K562 (cell line): ENCODE data around the gene MAD1L1. TPM values are rescaled to one million over a fixed set of nuclear protein-coding genes. Genes with fewer than 3 reads are reported as not detected.

Experiments used
- ATAC-seq: fragments of 200-7000 bp; cut with Tn5 transposase; 3 replicates; pipeline ENCODE4 v1.9.1; 2020; ENCODE audit warnings: moderate library complexity
- BruUV-seq: library from RNA; stranded (reverse); fragments of 400-500 nt; replicated peaks from 2 replicates; lab custom pipeline; 2021; lab: Mats Ljungman, UMichigan
- CTCF ChIA-PET: fragments of 300-600 bp; formaldehyde crosslinking; extraction: SDS; loops from one replicate; lab custom pipeline; 2021; ENCODE audit warnings: low intra/inter-chr PET ratio; lab: Yijun Ruan, JAX
- POLR2A ChIA-PET: fragments of 300-600, 350-650 bp; sonication (Branson Sonifier 250); formaldehyde crosslinking; extraction: SDS; loops from one replicate; lab custom pipeline; 2021; ENCODE audit warnings: antibody characterized with exemption, inconsistent platforms; lab: Yijun Ruan, JAX
- DNase-seq, 4 experiments: peaks; one replicate each; pipeline versions ENCODE4 v3.0.0 to v3.0.0-alpha.2; 2011 to 2018; ENCODE audit warnings: low spot score in 3 of 4, mixed read lengths in 3 of 4; ENCODE audit errors: extremely low read depth in 1 of 4
- FAIRE-seq: peaks from 2 replicates; lab custom pipeline; 2011; peaks lifted over from hg19 to GRCh38; lab: Jason Lieb, UNC
- H2AFZ ChIP-seq: 2 replicates; pipeline ENCODE4 v1.6.0; 2011; ENCODE audit warnings: low read depth, low read length, control low read depth, inconsistent platforms
- H3K27ac ChIP-seq: fragments of 200-600 bp; 3 replicates; pipeline ENCODE4 v1.8.0; 2011; ENCODE audit warnings: low read depth, mild to moderate bottlenecking, control low read depth, inconsistent platforms, low read length, moderate library complexity, mixed read lengths; ENCODE audit errors: extremely low read depth
- H3K27me3 ChIP-seq, 2 experiments: fragments of 300-600 bp in 1 of 2; 2 replicates in 1 of 2; 3 replicates in 1 of 2; pipeline versions ENCODE4 v1.6.0 to v1.8.0; 2011; ENCODE audit warnings: inconsistent platforms in 2 of 2, low read length in 2 of 2, mild to moderate bottlenecking in 1 of 2, mixed read lengths in 1 of 2, moderate library complexity in 1 of 2; ENCODE audit not compliant: control insufficient read depth in 2 of 2, insufficient read depth in 2 of 2
- H3K36me3 ChIP-seq: fragments of 300-600 bp; 3 replicates; pipeline ENCODE4 v1.8.0; 2011; ENCODE audit warnings: mild to moderate bottlenecking, low read length, inconsistent platforms; ENCODE audit not compliant: control insufficient read depth, insufficient read depth
- H3K4me1 ChIP-seq, 2 experiments: fragments of 200-600 bp in 1 of 2; replicated peaks in 1 of 2; 2 replicates in 1 of 2; 3 replicates in 1 of 2; pipeline versions ENCODE4 v1.5.1 to v1.8.0; 2011; ENCODE audit warnings: inconsistent platforms in 2 of 2, low read length in 2 of 2, mild to moderate bottlenecking in 1 of 2, mixed read lengths in 1 of 2, moderate library complexity in 1 of 2; ENCODE audit not compliant: control insufficient read depth in 2 of 2, insufficient read depth in 2 of 2
- H3K4me2 ChIP-seq: 2 replicates; pipeline ENCODE4 v1.6.1; 2011; ENCODE audit warnings: low read length, control low read depth, inconsistent platforms, mixed read lengths; ENCODE audit not compliant: insufficient read depth
- H3K4me3 ChIP-seq: fragments of 200-600 bp; sonication (generic), shearing (Covaris generic); 2 replicates; pipeline ENCODE4 v1.5.1; 2016; ENCODE audit warnings: control low read depth, inconsistent platforms
- H3K79me2 ChIP-seq: fragments of 200-600 bp; 3 replicates; pipeline ENCODE4 v1.8.0; 2011; ENCODE audit warnings: low read length, inconsistent platforms; ENCODE audit not compliant: control insufficient read depth, insufficient read depth
- H3K9ac ChIP-seq, 2 experiments: 2 replicates each; pipeline versions ENCODE4 v1.6.0 to v1.6.1; 2011; ENCODE audit warnings: low read depth in 2 of 2, low read length in 2 of 2, control low read depth in 1 of 2, inconsistent platforms in 1 of 2, mild to moderate bottlenecking in 1 of 2, mixed read lengths in 1 of 2; ENCODE audit not compliant: insufficient read depth in 1 of 2
- H3K9me1 ChIP-seq: one replicate; pipeline ENCODE4 v1.6.0; 2011; ENCODE audit warnings: inconsistent platforms, mild to moderate bottlenecking, low read length, moderate library complexity; ENCODE audit not compliant: control insufficient read depth, insufficient read depth
- H3K9me3 ChIP-seq: replicated peaks from 2 replicates; pipeline ENCODE4 v1.5.1; 2011; ENCODE audit warnings: low read depth, low read length, inconsistent platforms; ENCODE audit not compliant: control insufficient read depth, insufficient read depth
- H4K20me1 ChIP-seq: replicated peaks from 2 replicates; pipeline ENCODE4 v1.6.1; 2011; ENCODE audit warnings: low read length, inconsistent platforms, mixed read lengths; ENCODE audit not compliant: control insufficient read depth, insufficient read depth
- KDM4B ChIP-seq, 2 experiments: fragments of 450-650 bp in 1 of 2; sonication (generic) in 1 of 2; IDR thresholded peaks; 2 replicates each; pipeline ENCODE4 v1.6.1; 2016 to 2017; ENCODE audit warnings: borderline replicate concordance in 2 of 2, antibody characterized with exemption in 1 of 2, low read depth in 1 of 2, mild to moderate bottlenecking in 1 of 2
- TBL1XR1 ChIP-seq, 2 experiments: IDR thresholded peaks; 2 replicates each; pipeline ENCODE4 v1.6.1; 2012; ENCODE audit warnings: improper control_type of control experiment in 2 of 2, low read length in 2 of 2, mild to moderate bottlenecking in 1 of 2
- TRIM24 ChIP-seq, 2 experiments: fragments of 450-650 bp; IDR thresholded peaks; 2 replicates each; pipeline ENCODE4 v1.6.1; 2016
- ZBTB8A ChIP-seq: fragments of 450-650 bp; IDR thresholded peaks from 2 replicates; pipeline ENCODE4 v1.6.1; 2018; ENCODE audit warnings: mild to moderate bottlenecking, moderate library complexity; ENCODE audit not compliant: partially characterized antibody
- ZNF165 ChIP-seq: fragments of 250-450 bp; sonication (Bioruptor Pico); IDR thresholded peaks from 2 replicates; pipeline ENCODE4 v1.4.0; 2020; ENCODE audit warnings: borderline replicate concordance
- ZNF3 ChIP-seq: fragments of 250-450 bp; sonication (Bioruptor Pico); IDR thresholded peaks from 2 replicates; pipeline ENCODE4 v1.5.0; 2021; ENCODE audit warnings: mild to moderate bottlenecking, moderate library complexity
- ZNF551 ChIP-seq: fragments of 250-450 bp; sonication (Bioruptor Pico); IDR thresholded peaks from 2 replicates; pipeline ENCODE4 v1.5.0; 2021; ENCODE audit warnings: mild to moderate bottlenecking, moderate library complexity
- ZNF707 ChIP-seq: fragments of 250-450 bp; sonication (Bioruptor Pico); conservative IDR thresholded peaks from 2 replicates; pipeline ENCODE4 v1.8.0; 2022; ENCODE audit warnings: inconsistent platforms, mild to moderate bottlenecking, moderate library complexity
- WGBS: fragments of 100-300 bp; shearing (Covaris generic); methylation state at CpG from one replicate; pipeline ENCODE4 v1.1.6; 2016; ENCODE audit warnings: low coverage, mixed read lengths; ENCODE audit not compliant: insufficient coverage; ENCODE audit errors: missing lambda C conversion rate; 5-methylcytosine and 5-hydroxymethylcytosine counted together
- in situ Hi-C: fragments of 300-500 bp; cut with MboI; formaldehyde crosslinking; loops from 4 replicates; pipeline ENCODE4 v1.15.0; 2018; ENCODE audit warnings: inconsistent platforms, mixed read lengths
- intact Hi-C: fragments of 100-400 bp; cut with micrococcal nuclease; formaldehyde crosslinking; loops from 2 replicates; pipeline ENCODE4 v1.14.2; 2022
- polyA plus RNA-seq, 8 experiments: library from polyadenylated mRNA; depleted of rRNA in 4 of 8; stranded (reverse) in 5 of 8; unstranded in 3 of 8; fragments of >200 nt; fragmentation: Nextera tagmentation in 2 of 8; fragmentation: Illumina TruSeq in 1 of 8; extraction: Ambion mirVana in 2 of 8; extraction: Trizol in 1 of 8; gene quantifications; 2 replicates each; pipeline versions ENCODE4 v1.2.1 to v1.2.3, GENCODE V29; 2011 to 2014; ENCODE audit warnings: inconsistent platforms in 1 of 8, missing spikeins in 1 of 8
- total RNA-seq, 7 experiments: library from RNA; depleted of rRNA in 6 of 7; stranded (reverse); fragments of >200 nt in 6 of 7; fragmentation: Illumina TruSeq in 2 of 7; extraction: Trizol in 2 of 7; gene quantifications; 2 replicates each; pipeline versions ENCODE4 v1.2.1 to v1.2.3, GENCODE V29; 2011 to 2021; ENCODE audit warnings: low replicate concordance in 1 of 7
- TF ChIP-seq, protein P1 (sequence below): fragments of 150-350 bp; IDR thresholded peaks from 2 replicates; pipeline ENCODE4 v1.6.1; 2014; ENCODE audit warnings: low read depth, mild to moderate bottlenecking, low read length, borderline replicate concordance
- TF ChIP-seq, protein P2 (sequence below): sonication (generic); formaldehyde crosslinking; IDR thresholded peaks from 2 replicates; pipeline ENCODE4 v1.8.0; 2022; ENCODE audit warnings: mild to moderate bottlenecking, low read depth, missing genetic modification reagents

MAD1L1 gene
- total and polyA plus RNA-seq, 9 of the 15 experiments (the other 6 are each of a cell fraction or from before 2014, with no cell fraction given), result 1.7 to 89.7 (median 18.0) TPM

DNA sequence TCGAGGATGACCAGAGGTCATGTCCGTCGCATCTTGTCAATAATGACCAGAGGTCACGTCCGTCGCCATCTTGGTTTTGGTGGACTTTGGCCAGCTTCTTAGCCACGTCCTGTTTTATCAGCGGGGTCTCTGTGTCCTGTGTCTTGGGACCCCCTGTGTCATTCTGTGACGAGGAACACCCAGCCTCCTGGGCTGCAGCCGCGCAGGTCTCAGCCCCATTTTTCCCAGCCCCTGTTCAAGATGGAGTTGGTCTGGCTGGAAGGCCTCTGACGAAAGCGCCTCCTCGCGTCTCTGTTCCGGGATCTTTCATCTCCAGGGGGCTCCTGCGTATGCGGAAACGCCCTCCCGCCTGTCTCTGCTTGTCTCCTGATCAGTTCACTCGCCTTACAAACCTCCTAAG is 428.4 kb downstream of the MAD1L1 start:
- Histone ChIP-seq H3K9ac (no peak overlapping the region), H3K9me1 (no peaks in the 10 kb centered on the region), H3K4me3 (no peak overlapping the region), H3K27me3 (no peaks in the 10 kb centered on the region), H3K9me3 (peaks cover 7% of the 10 kb centered on the region), H3K4me2 (no peak overlapping the region), H3K36me3 (no peaks in the 10 kb centered on the region), H3K4me1 (peaks cover 0 to 6% of the 10 kb centered on the region in 2 experiments; a peak in 2 of 5 replicates), H3K79me2 (no peaks in the 10 kb centered on the region)
- FAIRE-seq (no peak), DNase-seq (no peak), ATAC-seq (no peak)
- in situ Hi-C loops (no loop called here), intact Hi-C loops (no loop called here)
- CTCF ChIA-PET, result no interaction called here
- no TSS peak for BruUV-seq
- TF ChIP-seq, protein P1, sequence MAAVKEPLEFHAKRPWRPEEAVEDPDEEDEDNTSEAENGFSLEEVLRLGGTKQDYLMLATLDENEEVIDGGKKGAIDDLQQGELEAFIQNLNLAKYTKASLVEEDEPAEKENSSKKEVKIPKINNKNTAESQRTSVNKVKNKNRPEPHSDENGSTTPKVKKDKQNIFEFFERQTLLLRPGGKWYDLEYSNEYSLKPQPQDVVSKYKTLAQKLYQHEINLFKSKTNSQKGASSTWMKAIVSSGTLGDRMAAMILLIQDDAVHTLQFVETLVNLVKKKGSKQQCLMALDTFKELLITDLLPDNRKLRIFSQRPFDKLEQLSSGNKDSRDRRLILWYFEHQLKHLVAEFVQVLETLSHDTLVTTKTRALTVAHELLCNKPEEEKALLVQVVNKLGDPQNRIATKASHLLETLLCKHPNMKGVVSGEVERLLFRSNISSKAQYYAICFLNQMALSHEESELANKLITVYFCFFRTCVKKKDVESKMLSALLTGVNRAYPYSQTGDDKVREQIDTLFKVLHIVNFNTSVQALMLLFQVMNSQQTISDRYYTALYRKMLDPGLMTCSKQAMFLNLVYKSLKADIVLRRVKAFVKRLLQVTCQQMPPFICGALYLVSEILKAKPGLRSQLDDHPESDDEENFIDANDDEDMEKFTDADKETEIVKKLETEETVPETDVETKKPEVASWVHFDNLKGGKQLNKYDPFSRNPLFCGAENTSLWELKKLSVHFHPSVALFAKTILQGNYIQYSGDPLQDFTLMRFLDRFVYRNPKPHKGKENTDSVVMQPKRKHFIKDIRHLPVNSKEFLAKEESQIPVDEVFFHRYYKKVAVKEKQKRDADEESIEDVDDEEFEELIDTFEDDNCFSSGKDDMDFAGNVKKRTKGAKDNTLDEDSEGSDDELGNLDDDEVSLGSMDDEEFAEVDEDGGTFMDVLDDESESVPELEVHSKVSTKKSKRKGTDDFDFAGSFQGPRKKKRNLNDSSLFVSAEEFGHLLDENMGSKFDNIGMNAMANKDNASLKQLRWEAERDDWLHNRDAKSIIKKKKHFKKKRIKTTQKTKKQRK, result no peak
- TF ChIP-seq ZBTB8A, result no peak
- TF ChIP-seq TBL1XR1 (IDR thresholded peaks at IDR 0.05; ENCODE audit: low read length in 2 of 2), result no peak
- no peak for TF ChIP-seq KDM4B (IDR thresholded peaks at IDR 0.05; ENCODE audit: borderline replicate concordance in 2 of 2, low read depth in 1 of 2)
- TF ChIP-seq, protein P2, sequence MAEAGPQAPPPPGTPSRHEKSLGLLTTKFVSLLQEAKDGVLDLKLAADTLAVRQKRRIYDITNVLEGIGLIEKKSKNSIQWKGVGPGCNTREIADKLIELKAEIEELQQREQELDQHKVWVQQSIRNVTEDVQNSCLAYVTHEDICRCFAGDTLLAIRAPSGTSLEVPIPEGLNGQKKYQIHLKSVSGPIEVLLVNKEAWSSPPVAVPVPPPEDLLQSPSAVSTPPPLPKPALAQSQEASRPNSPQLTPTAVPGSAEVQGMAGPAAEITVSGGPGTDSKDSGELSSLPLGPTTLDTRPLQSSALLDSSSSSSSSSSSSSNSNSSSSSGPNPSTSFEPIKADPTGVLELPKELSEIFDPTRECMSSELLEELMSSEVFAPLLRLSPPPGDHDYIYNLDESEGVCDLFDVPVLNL (CRISPR knock-in tag), result no peak
- TF ChIP-seq ZNF707 (CRISPR knock-in tag), result no peak
- TF ChIP-seq ZNF3 (CRISPR knock-in tag), result no peak
- no peak for TF ChIP-seq TRIM24 (IDR thresholded peaks at IDR 0.05)
- no peak for TF ChIP-seq ZNF551 (CRISPR knock-in tag)
- TF ChIP-seq ZNF165 (CRISPR knock-in tag), result no peak
- TF ChIP-seq, all 486 proteins: peak for 0
- Histone ChIP-seq H2AFZ (peak overlapping the region; percentile 40; the same call in 1 of the 2 replicates), H4K20me1 (no peaks in the 10 kb centered on the region), H3K27ac (no peak overlapping the region)
- whole genome bisulfite sequencing, result 48% methylated on average over 21 of the region's 21 CpGs
- POLR2A ChIA-PET, result interaction anchor here (0.6 to 1.0 kb wide), 3 partner anchors 15 to 435 kb away, joined by 3 to 4 read pairs (median 3); no protein-coding TSS in a partner anchor
